ENCODE results near the gene ERMN. TPM values are rescaled to one million over a fixed set of nuclear protein-coding genes. Genes with fewer than 3 reads are reported as not detected.
A peak's percentile ranks its signal among the peaks of the same experiment; 100 is the strongest.

The ERMN gene
- total RNA-seq, 6 experiments from 2014 or later: 1.3 TPM; not detected in 5

DNA sequence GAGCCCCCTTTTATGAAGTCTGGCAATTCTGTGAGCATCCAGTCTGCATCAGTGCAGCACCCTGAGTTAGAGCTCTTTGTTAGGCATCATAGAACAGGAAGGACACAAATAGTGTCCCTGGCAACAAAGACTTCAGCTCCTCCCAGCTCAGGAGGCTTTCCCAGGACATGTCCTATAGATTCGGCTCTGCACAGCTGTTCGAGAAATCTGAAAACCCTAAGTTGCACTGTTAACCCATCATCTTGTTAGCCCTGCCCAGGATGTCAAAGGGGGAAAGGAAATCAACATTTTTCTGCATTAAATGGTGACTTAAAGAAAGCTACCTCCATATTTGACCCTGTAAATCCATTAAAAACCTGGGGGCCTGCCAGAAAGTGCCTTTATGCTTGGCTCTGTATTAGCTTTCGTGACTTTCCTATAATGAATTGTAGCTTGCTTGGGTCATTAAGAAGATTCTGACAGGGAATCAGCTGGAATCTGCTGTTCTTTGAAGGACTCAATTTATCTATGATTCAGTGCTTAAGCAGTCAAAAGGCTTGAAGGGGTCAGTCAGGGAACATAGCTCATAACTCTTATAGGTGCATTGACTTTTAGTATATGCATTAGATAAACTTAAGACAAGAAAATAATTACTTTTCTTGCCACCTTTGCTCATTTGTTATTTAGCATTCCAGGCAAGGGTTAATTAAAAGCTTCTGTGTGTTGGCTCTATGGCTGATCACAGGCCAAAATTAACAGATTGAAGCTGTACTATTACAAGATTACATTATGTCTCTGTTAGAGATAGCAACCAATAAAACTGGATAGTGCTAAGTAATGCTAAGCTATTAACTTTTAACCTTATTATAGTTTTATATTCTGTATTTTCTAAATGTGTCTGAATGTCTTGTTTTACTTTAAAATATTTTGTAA, 20.6 kb downstream of the ERMN start:
- no peak for ATAC-seq

DNA sequence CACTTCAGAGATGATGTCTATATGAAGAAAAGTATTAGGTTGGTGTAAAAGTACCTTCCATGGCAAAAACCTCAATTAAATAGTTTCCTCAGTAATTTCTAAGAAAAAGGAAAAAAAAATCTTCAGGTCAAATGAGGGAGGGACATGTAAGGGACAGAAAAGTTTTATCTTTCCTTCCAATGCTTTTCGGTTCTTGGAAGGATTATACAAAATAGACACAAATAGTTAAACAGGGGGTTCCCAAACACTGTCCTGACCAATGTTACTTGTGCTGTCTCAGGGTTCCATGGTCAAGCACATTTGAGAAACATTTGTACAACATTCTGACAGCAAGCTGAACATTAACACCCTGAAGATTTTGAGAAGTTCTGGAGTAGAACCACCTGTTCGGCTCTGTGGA, 22.0 kb downstream of the ERMN start:
- no peak overlapping the region for H3K27ac ChIP-seq
- intact Hi-C loops (cut with DNase I): no loop called here
- DNase-seq (no peak), ATAC-seq (no peak)
- 33% methylated on average over 2 of the region's 2 CpGs for WGBS (ENCODE audit: insufficient coverage, low coverage, low lambda C conversion rate, missing lambda C conversion rate)
- no peaks in the 10 kb centered on the region for H3K36me3 ChIP-seq
- H3K4me1 ChIP-seq: no peaks in the 10 kb centered on the region
- no peaks in the 10 kb centered on the region for H3K27me3 ChIP-seq
- H3K4me3 ChIP-seq: no peak overlapping the region
- TF ChIP-seq, protein P1, sequence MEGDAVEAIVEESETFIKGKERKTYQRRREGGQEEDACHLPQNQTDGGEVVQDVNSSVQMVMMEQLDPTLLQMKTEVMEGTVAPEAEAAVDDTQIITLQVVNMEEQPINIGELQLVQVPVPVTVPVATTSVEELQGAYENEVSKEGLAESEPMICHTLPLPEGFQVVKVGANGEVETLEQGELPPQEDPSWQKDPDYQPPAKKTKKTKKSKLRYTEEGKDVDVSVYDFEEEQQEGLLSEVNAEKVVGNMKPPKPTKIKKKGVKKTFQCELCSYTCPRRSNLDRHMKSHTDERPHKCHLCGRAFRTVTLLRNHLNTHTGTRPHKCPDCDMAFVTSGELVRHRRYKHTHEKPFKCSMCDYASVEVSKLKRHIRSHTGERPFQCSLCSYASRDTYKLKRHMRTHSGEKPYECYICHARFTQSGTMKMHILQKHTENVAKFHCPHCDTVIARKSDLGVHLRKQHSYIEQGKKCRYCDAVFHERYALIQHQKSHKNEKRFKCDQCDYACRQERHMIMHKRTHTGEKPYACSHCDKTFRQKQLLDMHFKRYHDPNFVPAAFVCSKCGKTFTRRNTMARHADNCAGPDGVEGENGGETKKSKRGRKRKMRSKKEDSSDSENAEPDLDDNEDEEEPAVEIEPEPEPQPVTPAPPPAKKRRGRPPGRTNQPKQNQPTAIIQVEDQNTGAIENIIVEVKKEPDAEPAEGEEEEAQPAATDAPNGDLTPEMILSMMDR (IDR thresholded peaks at IDR 0.05): no peak
- no peak for TF ChIP-seq POLR2A (IDR thresholded peaks at IDR 0.05)
- H3K9me3 ChIP-seq: no peaks in the 10 kb centered on the region

More for the DNA sequence above, 20.6 kb downstream of the ERMN start:
- H3K36me3 ChIP-seq: no peaks in the 10 kb centered on the region
- H3K4me1 ChIP-seq: no peaks in the 10 kb centered on the region
- H3K27ac ChIP-seq: no peak overlapping the region
- no peak for DNase-seq
- H3K27me3 ChIP-seq: no peaks in the 10 kb centered on the region
- WGBS (ENCODE audit: insufficient coverage, low coverage, low lambda C conversion rate, missing lambda C conversion rate): 44% methylated on average over 3 of the region's 3 CpGs
- no peak for TF ChIP-seq POLR2A (IDR thresholded peaks at IDR 0.05)
- TF ChIP-seq, protein P1 (IDR thresholded peaks at IDR 0.05): no peak
- no peak overlapping the region for H3K4me3 ChIP-seq
- intact Hi-C loops (cut with DNase I): no loop called here
- H3K9me3 ChIP-seq: no peaks in the 10 kb centered on the region

DNA sequence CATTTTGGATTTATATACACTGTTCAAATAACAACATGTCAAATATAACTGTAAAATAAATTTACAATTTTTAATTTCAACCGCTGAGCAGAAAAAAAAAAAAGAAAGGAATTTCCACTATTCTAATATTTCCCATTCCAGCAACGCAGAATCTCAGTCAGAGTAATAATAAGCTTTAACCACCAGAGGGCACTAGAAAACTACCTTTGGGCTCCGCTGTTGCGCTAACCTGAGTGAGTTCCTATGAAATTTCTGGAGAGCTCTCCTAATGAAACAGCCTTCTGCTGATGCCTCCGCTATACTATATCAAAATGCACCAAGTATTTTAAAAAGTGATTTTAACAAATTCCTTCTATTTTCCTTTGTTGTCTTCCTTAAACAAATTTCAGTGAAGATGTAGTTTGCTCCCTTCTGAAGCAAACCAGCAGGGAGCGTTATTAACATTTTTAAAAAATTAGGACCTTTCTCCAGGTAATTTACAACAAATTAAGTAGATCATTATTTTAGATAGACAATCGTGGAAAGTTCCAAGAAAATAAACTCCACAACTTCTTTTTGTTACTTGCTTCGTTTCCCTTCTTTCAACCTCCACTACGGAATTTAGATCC, 23.0 kb downstream of the ERMN start:
- 19% methylated on average over 9 of the region's 9 CpGs for WGBS (ENCODE audit: insufficient coverage, low coverage, low lambda C conversion rate, missing lambda C conversion rate)
- Histone ChIP-seq H3K4me1 (no peaks in the 10 kb centered on the region), H3K9me3 (no peaks in the 10 kb centered on the region), H3K4me3 (no peak overlapping the region), H3K36me3 (no peaks in the 10 kb centered on the region), H3K27me3 (no peaks in the 10 kb centered on the region), H3K27ac (no peak overlapping the region)
- TF ChIP-seq, protein P1 (IDR thresholded peaks at IDR 0.05): peak; percentile 67 to 91 (median 86)
- no peak for TF ChIP-seq POLR2A (IDR thresholded peaks at IDR 0.05)
- intact Hi-C loops (cut with DNase I): no loop called here
- peak; percentile 94 to 98 (median 96) for ATAC-seq
- no peak for DNase-seq

DNA sequence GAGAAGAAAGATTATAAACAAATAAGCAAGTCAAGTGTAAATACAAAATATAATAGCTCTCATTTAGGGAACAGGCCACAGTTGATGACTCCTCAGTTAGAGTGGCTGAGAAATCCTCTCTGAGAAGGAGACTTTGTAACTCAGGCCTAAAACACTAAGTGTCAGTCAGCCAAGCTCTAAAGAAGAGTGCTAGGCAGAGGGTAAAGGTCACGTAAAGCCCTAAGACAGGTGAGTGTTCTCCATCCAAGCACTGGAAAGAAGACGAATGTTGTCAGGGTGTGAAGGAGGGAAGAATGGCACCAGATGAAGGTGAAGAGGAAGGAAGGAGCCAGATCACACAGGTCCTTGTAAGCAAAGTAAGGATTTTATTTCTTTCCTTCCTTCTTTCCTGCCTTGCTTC, 24.3 kb downstream of the ERMN start:
- intact Hi-C loops (cut with DNase I): no loop called here
- Histone ChIP-seq H3K9me3 (no peaks in the 10 kb centered on the region), H3K4me3 (no peak overlapping the region), H3K27ac (no peak overlapping the region), H3K4me1 (no peaks in the 10 kb centered on the region), H3K36me3 (no peaks in the 10 kb centered on the region), H3K27me3 (no peaks in the 10 kb centered on the region)
- 76% methylated on average over 2 of the region's 2 CpGs for WGBS (ENCODE audit: insufficient coverage, low coverage, low lambda C conversion rate, missing lambda C conversion rate)
- TF ChIP-seq, protein P1 (IDR thresholded peaks at IDR 0.05): no peak
- no peak for TF ChIP-seq POLR2A (IDR thresholded peaks at IDR 0.05)
- no peak for ATAC-seq
- no peak for DNase-seq
